Measurements from ENCODE around the gene SELENOO. TPM values are rescaled to one million over a fixed set of nuclear protein-coding genes. Genes with fewer than 3 reads are reported as not detected.

Gene SELENOO
- total RNA-seq, 2 donors from 2014 or later: 22.5 to 23.4 TPM

DNA sequence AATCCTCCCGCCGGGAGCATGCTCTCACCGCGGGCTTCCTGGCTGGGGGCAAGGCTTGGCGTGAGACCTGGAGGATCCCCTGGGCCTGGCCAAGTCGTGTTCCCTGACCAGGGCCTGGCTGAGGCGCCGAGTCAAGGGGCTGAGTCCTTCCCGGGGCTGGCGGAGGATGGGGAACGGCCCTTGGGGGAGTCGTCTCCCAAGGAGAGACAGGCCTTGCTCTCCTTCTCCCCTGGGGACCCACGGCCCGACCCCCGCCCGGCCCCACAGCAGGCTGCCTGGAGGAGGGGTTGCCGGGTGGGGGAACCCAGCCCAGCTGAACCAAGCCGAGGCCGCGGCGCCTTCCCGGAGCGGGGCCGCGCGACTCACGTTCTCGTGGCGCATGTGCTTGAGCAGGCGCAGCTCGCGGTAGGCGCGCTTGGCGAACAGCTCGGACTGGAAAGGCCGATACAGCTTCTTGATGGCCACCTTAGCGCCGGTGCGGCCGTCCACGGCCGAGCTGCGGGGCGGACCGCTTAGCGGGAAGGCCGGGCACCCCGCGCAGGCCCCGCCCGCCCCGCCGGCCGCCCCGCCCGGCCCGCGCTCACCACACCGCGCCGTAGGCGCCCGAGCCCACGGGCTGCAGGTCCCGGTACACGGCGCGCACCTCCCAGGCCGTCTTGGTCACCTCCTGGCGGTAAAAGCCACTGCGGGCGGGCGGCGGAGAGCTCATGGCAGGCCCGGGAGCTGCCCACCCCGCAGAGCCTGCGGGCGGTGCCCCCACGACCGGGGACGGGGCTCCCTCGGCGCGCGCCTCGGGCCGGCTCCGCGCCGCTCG, 60.2 kb downstream of the SELENOO start:
- H3K9me3 Mint-ChIP-seq: no peaks in the 10 kb centered on the region
- no peaks in the 10 kb centered on the region for H3K36me3 Mint-ChIP-seq
- peak in 1 of 2 donors; percentile 50 for DNase-seq (ENCODE audit: low spot score in 2 of 2)
- H3K27ac Mint-ChIP-seq: no peak overlapping the region
- ATAC-seq: peak; percentile 44 to 66

DNA sequence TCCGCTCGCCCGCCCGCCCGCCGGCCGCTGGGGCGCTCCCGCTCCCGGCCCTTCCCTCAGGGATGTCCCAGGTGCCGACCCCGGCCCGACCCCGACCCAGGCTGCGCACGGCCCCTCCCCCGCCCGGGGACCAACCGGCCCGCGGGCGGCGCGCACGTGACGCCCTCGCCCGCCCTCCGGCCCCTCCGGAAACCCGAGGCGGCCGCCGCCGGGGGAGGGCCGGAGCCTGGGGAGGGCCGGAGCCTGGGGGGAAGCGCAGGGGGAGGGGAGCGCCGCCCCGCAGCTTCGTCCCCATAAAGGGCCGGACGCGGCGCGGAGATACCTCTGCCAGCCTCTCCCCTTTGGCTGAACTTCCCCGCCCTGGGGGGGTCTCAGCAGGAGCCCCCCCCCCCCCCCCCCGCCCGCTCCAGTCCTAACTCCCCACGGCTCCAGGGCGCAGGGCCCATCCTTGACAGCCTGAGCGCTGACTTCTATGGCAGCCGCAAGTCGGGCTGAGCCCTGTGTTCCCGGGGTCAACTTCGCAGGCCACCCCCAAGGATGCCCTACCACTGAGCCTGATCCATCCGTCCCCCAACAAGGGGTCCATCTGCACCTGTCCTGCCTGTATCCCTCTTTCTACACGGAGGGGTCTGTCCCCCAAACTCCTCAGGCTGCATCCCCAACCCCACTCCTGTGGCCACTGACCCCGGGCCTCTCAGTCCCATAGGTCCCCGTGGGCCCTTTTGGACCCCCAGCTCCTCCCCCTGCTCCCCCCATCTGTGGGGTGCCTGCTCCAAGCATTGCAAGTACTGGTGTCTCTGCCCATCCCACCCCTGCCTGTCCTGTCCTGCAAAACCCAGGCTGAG, 61.0 kb downstream of the SELENOO start, which contains the start of gene MAPK12:
Gene MAPK12 (minus strand): TSS at position 69 of the 845 bp plus-strand sequence. CDS start 174 bp downstream, outside the sequence.
- no peaks in the 10 kb centered on the region for H3K36me3 Mint-ChIP-seq
- no peaks in the 10 kb centered on the region for H3K9me3 Mint-ChIP-seq
- peak; percentile 5 to 30 for ATAC-seq
- DNase-seq (ENCODE audit: low spot score in 2 of 2): no peak
- no peak within 1 kb of the TSS for H3K27ac Mint-ChIP-seq

DNA sequence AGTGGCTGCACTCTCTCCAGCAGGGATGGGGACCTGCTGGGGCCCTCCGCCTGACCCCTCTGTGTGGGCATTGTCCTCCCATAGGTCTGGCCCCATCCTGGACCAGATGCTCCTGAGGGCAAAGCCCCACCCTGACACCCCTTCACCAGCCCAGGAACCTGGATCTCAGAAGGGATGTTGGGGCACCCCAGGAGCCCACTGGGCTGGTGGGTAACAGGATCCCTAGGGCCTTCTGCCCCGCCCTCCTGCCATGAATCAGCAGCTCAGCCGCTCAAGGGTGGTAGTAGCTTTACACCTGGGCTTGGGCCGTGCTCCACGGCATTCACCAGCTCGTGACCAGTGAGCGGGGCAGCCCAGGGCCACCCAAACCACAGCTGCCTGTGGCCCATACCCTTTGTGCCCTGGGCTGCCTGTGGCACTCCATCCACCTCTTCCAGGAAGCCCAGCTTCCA, 61.7 kb downstream of the SELENOO start:
- DNase-seq (ENCODE audit: low spot score in 2 of 2): no peak
- Mint-ChIP-seq H3K9me3 (no peaks in the 10 kb centered on the region), H3K27ac (no peak overlapping the region), H3K36me3 (no peaks in the 10 kb centered on the region)
- ATAC-seq: peak; percentile 15 to 17

DNA sequence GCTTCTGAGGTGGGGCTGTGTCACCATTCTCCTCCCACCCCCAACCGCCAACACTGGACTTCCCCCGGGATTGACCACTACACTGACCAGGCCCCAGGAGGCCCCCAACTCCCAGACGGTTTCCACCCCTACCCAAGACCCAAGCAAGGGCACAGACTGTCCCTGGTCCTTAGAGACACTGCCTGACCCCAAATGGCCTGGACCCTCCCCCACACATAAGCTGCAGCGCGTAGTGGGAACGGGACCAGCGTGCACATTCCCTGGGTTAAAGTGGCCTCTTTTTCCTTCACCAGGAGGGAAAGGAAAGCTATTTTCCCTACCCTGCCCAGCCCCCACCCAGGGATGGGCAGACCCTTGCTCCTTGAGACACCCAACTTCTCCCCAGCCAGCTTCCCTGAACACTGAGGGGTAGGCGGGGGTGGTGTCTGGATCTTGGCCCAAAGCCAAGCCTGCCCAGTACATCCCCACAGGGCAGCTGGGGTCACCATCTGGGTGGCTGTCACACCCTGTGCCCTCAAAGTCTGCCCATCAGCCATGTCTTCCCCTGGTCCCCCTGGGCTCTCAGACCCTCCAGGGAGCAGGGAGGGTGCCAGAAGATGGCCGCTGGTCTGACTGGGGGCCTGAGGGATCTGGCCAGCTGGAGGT, 62.3 kb downstream of the SELENOO start:
- ATAC-seq (no peak), DNase-seq (ENCODE audit: low spot score in 2 of 2) (no peak)
- Mint-ChIP-seq H3K36me3 (no peaks in the 10 kb centered on the region), H3K9me3 (no peaks in the 10 kb centered on the region), H3K27ac (no peak overlapping the region)

DNA sequence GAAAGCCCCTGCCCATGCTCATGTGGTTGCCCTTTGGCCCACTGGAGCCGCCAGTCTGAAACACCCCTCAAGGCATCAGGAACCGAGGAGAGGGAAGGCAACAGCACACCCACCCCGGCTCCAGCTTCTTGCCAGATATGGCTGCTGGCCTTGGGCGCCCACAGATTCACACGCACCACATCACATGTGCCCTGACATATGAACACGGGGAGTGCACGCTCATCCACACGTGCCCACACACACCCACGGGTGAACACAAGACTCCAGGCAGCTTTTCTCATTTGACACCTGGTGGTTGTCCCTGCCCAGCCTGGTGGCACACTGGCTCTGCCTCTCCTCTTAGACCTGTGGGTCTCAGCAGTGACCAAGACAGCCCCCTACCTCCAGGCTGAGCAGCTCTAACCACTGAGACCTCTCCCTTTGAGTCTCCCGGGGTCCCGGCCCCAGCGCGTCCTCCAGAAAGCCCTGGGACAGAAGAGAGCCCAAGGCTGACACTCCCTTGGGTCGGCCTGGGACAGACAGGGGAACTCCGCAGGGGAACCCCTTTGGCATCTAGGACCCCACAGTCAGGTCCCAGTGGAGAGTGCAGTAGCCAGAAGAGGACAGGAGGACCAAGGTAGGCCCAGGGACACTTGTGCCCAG, 63.4 kb downstream of the SELENOO start:
- DNase-seq (ENCODE audit: low spot score in 2 of 2) (no peak), ATAC-seq (no peak)
- no peak overlapping the region for H3K27ac Mint-ChIP-seq
- no peaks in the 10 kb centered on the region for H3K36me3 Mint-ChIP-seq
- no peaks in the 10 kb centered on the region for H3K9me3 Mint-ChIP-seq

DNA sequence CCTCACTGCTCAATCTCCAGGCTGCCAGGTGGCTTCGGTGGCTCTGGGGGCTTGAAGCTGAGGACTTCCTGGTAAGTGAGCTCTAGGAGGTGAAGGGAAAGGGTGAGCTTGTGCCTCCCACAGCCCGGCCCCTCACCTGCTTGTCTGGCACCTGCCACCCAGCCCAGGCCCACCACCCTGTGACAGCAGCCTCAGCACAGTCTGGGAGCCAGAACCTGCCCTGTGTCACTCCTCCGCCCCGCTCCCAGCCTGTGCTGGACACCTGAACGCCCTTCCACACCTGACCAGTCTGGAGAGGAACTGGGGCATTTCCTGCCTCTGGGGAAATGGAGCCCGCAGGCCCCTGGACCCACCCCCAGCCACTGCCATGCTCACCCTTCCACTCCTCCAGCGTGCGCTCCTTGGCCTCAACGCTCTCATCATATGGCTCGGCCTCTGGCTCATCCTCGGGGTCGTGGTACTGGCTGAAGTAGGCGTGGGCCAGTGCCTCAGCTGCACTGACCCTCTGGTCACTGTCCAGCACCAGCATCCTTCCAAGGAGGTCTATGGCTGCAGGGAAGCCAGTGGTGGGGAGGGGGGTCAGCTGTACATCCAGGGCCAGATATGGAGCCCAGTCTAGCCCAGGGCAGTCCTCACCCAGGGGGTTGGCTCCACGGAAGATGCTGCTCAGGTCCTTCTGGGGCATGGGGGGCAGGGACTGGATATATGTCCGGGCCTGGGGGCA, 64.3 kb downstream of the SELENOO start:
- H3K9me3 Mint-ChIP-seq: no peaks in the 10 kb centered on the region
- DNase-seq (ENCODE audit: low spot score in 2 of 2): no peak
- no peak for ATAC-seq
- no peaks in the 10 kb centered on the region for H3K36me3 Mint-ChIP-seq
- H3K27ac Mint-ChIP-seq: no peak overlapping the region

DNA sequence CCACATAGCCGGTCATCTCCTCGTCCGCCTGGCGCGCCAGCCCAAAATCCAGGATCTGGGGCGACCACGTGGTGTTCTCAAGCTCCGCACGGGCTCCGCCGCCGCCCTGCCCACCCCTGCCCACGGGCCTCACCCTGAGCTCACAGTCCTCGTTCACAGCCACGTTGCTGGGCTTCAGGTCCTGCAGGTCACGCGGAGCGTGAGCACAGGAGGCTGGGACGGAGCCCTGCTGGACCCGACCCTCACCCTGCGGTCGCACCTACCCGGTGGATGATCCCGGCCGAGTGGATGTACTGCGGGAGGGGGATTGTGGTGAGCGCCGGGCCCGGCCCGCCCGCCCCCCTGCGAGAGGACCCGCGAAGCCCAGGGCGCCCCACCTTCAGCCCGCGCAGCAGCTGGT, 66.2 kb downstream of the SELENOO start:
- ATAC-seq: no peak
- no peak overlapping the region for H3K27ac Mint-ChIP-seq

More for the DNA sequence above, 66.2 kb downstream of the SELENOO start:
- no peak for DNase-seq (ENCODE audit: low spot score in 2 of 2)
- H3K9me3 Mint-ChIP-seq: no peaks in the 10 kb centered on the region
- H3K36me3 Mint-ChIP-seq: no peaks in the 10 kb centered on the region

Other genes with a start within 250 kb of the SELENOO start
- gene PIM3, start 240.2 kb upstream of the SELENOO start, total RNA-seq: 100 to 1,000 TPM in 1 of 2 donors, 10 to 100 TPM in 1; 77.2 to 522 TPM
- gene IL17REL, start 188.2 kb upstream of the SELENOO start, total RNA-seq: under 1 TPM; 0.11 to 0.12 TPM
- not detected for gene TTLL8, start 142.7 kb upstream of the SELENOO start, total RNA-seq
- under 1 TPM in 1 of 2 donors, not detected in 1; 0.29 TPM for gene MLC1, start 115.6 kb upstream of the SELENOO start, total RNA-seq
- not detected for gene MOV10L1, start 111.0 kb upstream of the SELENOO start, total RNA-seq
- gene PANX2, start 30.3 kb upstream of the SELENOO start, total RNA-seq: 1 to 10 TPM; 2.1 to 2.5 TPM
- gene TRABD, start 15.1 kb upstream of the SELENOO start, total RNA-seq: 10 to 100 TPM; 84.4 to 98.2 TPM
- gene TUBGCP6, start 44.0 kb downstream of the SELENOO start, total RNA-seq: 10 to 100 TPM; 49.6 to 50.9 TPM
- 10 to 100 TPM; 43.7 to 67.3 TPM for gene HDAC10, start 50.3 kb downstream of the SELENOO start, total RNA-seq
- 10 to 100 TPM in 1 of 2 donors, 1 to 10 TPM in 1; 7.1 to 14.2 TPM for gene MAPK12, start 60.7 kb downstream of the SELENOO start, total RNA-seq
- 10 to 100 TPM; 15.6 to 25.7 TPM for gene MAPK11, start 69.4 kb downstream of the SELENOO start, total RNA-seq
- 10 to 100 TPM; 10.3 to 13.1 TPM for gene PLXNB2, start 106.6 kb downstream of the SELENOO start, total RNA-seq
- 1 to 10 TPM; 4.1 to 4.3 TPM for gene DENND6B, start 126.0 kb downstream of the SELENOO start, total RNA-seq
- gene PPP6R2, start 142.3 kb downstream of the SELENOO start, total RNA-seq: 10 to 100 TPM; 42.6 to 48.3 TPM

Data from activated naive CD4-positive, alpha-beta T cell treated with anti-CD3 and anti-CD28 coated beads, Interleukin-2, amount 50 U/mL, for 72 hours (primary cell).